Endothelial cell (in vitro differentiated cells): ENCODE data around the gene TRIM69. TPM values are rescaled to one million over a fixed set of nuclear protein-coding genes. Genes with fewer than 3 reads are reported as not detected.

Experiments used
- DNase-seq: peaks from one replicate; pipeline ENCODE4 v3.0.0; 2021; ENCODE audit warnings: low spot score
- H3K27ac Mint-ChIP-seq: one replicate; pipeline ENCODE4 v1.8.0; 2021; ENCODE audit warnings: mixed read lengths, inconsistent platforms; ENCODE audit not compliant: unreplicated experiment
- H3K27me3 Mint-ChIP-seq: one replicate; pipeline ENCODE4 v1.8.0; 2021; ENCODE audit warnings: mild to moderate bottlenecking, moderate library complexity, mixed read lengths, inconsistent platforms; ENCODE audit not compliant: unreplicated experiment
- H3K36me3 Mint-ChIP-seq: one replicate; pipeline ENCODE4 v1.8.0; 2021; ENCODE audit warnings: mild to moderate bottlenecking, low read depth, mixed read lengths, inconsistent platforms; ENCODE audit not compliant: unreplicated experiment
- H3K4me1 Mint-ChIP-seq: one replicate; pipeline ENCODE4 v1.8.0; 2021; ENCODE audit warnings: mild to moderate bottlenecking, mixed read lengths, inconsistent platforms; ENCODE audit not compliant: unreplicated experiment
- H3K4me3 Mint-ChIP-seq: one replicate; pipeline ENCODE4 v1.8.0; 2021; ENCODE audit warnings: mild to moderate bottlenecking, mixed read lengths, inconsistent platforms; ENCODE audit not compliant: unreplicated experiment
- H3K9me3 Mint-ChIP-seq: one replicate; pipeline ENCODE4 v1.8.0; 2021; ENCODE audit warnings: mixed read lengths, inconsistent platforms; ENCODE audit not compliant: unreplicated experiment
- CTCF ChIP-seq: fragments of 200-600 bp; sonication (generic); IDR thresholded peaks from one replicate; pipeline ENCODE4 v1.5.0; 2021; ENCODE audit warnings: antibody characterized with exemption; ENCODE audit not compliant: unreplicated experiment
- total RNA-seq: library from RNA; stranded (reverse); fragmentation: NEBNext Ultra II Directional; extraction: Animal tissue kit (Norgen Biotek cat#: 25700); gene quantifications from one replicate; pipeline ENCODE4 v1.2.1, GENCODE V29; 2021; ENCODE audit not compliant: unreplicated experiment

Gene TRIM69
- total RNA-seq, 1 donor from 2014 or later = 13.4 TPM

GRCh38 chr15:44712346-44713005 lies 23.9 kb upstream of the TRIM69 start:
- peaks cover 2% of the 10 kb centered on the region for H3K27me3 Mint-ChIP-seq
- H3K4me3 Mint-ChIP-seq = peak overlapping the region; percentile 98
- no peak for TF ChIP-seq CTCF
- H3K36me3 Mint-ChIP-seq = peaks cover 21% of the 10 kb centered on the region
- peaks cover 19% of the 10 kb centered on the region for H3K4me1 Mint-ChIP-seq
- DNase-seq = no peak
- H3K9me3 Mint-ChIP-seq = no peaks in the 10 kb centered on the region
- H3K27ac Mint-ChIP-seq = no peak overlapping the region

GRCh38 chr15:44713006-44713966 lies 23.0 kb upstream of the TRIM69 start:
- no peaks in the 10 kb centered on the region for H3K9me3 Mint-ChIP-seq
- H3K4me1 Mint-ChIP-seq = peaks cover 19% of the 10 kb centered on the region
- H3K27ac Mint-ChIP-seq = no peak overlapping the region
- peak overlapping the region; percentile 98 for H3K4me3 Mint-ChIP-seq
- peaks cover 2% of the 10 kb centered on the region for H3K27me3 Mint-ChIP-seq
- TF ChIP-seq CTCF = no peak
- DNase-seq = no peak
- H3K36me3 Mint-ChIP-seq = peaks cover 29% of the 10 kb centered on the region

GRCh38 chr15:44715142-44715796 lies 21.1 kb upstream of the TRIM69 start:
- peaks cover 19% of the 10 kb centered on the region for H3K4me1 Mint-ChIP-seq

GRCh38 chr15:44715797-44716334 lies 20.5 kb upstream of the TRIM69 start:
- H3K36me3 Mint-ChIP-seq = peaks cover 32% of the 10 kb centered on the region
- peak overlapping the region; percentile 32 for H3K4me3 Mint-ChIP-seq
- no peak for DNase-seq
- H3K27ac Mint-ChIP-seq = no peak overlapping the region
- H3K9me3 Mint-ChIP-seq = no peaks in the 10 kb centered on the region
- H3K4me1 Mint-ChIP-seq = peaks cover 17% of the 10 kb centered on the region
- TF ChIP-seq CTCF = no peak
- H3K27me3 Mint-ChIP-seq = peaks cover 2% of the 10 kb centered on the region

More at GRCh38 chr15:44715142-44715796, 21.1 kb upstream of the TRIM69 start:
- TF ChIP-seq CTCF = no peak
- peaks cover 32% of the 10 kb centered on the region for H3K36me3 Mint-ChIP-seq
- no peak overlapping the region for H3K27ac Mint-ChIP-seq
- H3K9me3 Mint-ChIP-seq = no peaks in the 10 kb centered on the region
- H3K27me3 Mint-ChIP-seq = peaks cover 2% of the 10 kb centered on the region
- peak overlapping the region; percentile 32 for H3K4me3 Mint-ChIP-seq
- DNase-seq = no peak
